Measurements from ENCODE around the gene COLGALT1. TPM values are rescaled to one million over a fixed set of nuclear protein-coding genes. Genes with fewer than 3 reads are reported as not detected.

Gene COLGALT1
- total RNA-seq, 1 donor from 2014 or later, result 29.9 TPM

DNA sequence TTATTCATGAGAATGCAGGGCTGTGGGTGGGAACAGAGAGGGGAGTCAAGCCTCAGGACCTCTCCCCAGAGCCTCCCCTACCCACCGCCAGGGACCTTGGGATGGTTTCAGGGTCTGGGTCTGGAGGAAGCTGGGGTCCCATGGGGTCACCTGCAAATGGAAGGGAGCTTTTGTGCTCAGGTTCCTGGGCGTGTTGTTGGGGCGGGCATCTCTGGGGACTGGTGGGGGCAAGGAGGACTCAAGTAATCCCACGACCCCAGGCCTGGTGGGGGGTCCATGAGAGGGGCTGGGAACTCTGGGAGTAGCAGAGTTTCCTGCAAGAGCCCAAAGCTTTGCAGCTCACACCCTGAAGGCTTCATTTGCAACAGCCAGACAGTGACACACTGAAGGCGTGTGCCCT, 72.5 kb downstream of the COLGALT1 start:
- peak; percentile 10 for DNase-seq
- no peak for ATAC-seq (ENCODE audit: poor library complexity)
- intact Hi-C loops (cut with DNase I), result no loop called here

GRCh38 chr19:17629760-17630159, 74.3 kb downstream of the COLGALT1 start:
- ATAC-seq (ENCODE audit: poor library complexity), result no peak
- no peak for DNase-seq
- intact Hi-C loops (cut with DNase I), result no loop called here

DNA sequence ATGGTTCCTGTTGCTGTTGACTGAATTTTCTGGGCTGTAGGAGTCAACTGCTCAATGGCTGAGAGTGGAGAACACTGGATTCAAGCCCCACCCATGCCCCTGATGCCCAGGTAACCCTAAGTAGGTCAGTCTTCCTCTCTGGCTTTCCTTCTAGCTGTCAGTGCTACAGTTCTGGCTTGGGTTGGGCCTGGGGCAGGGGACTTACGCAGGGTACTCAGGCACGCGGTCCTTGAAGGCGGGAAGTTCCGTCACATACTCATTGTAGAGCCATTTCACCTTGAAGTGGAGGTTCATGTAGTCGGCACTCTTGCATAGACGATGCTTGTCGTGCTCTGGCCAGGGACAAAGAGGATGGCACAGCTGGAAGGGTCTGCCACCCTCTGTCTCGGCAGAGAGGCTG, 77.1 kb downstream of the COLGALT1 start:
- ATAC-seq (ENCODE audit: poor library complexity) (no peak), DNase-seq (peak; percentile 2)
- intact Hi-C loops (cut with DNase I), result no loop called here

Other genes starting within 250 kb of the COLGALT1 start
- 224 TPM for gene MRPL34, start 249.8 kb upstream of the COLGALT1 start, total RNA-seq
- 27.4 TPM for gene DDA1, start 246.1 kb upstream of the COLGALT1 start, total RNA-seq
- 8.3 TPM for gene ANO8, start 220.8 kb upstream of the COLGALT1 start, total RNA-seq
- 9.3 TPM for gene GTPBP3, start 218.1 kb upstream of the COLGALT1 start, total RNA-seq
- 18.1 TPM for gene PLVAP, start 178.3 kb upstream of the COLGALT1 start, total RNA-seq
- gene CCDC194, start 161.5 kb upstream of the COLGALT1 start, total RNA-seq, result not detected
- gene BST2, start 150.0 kb upstream of the COLGALT1 start, total RNA-seq, result 46.5 TPM
- 20.3 TPM for gene MVB12A, start 135.6 kb upstream of the COLGALT1 start, total RNA-seq
- gene TMEM221, start 107.0 kb upstream of the COLGALT1 start, total RNA-seq, result 0.11 TPM
- gene NXNL1, start 94.7 kb upstream of the COLGALT1 start, total RNA-seq, result 0.24 TPM
- gene SLC27A1, start 85.1 kb upstream of the COLGALT1 start, total RNA-seq, result 64.2 TPM
- 19.6 TPM for gene PGLS, start 44.0 kb upstream of the COLGALT1 start, total RNA-seq
- gene UNC13A, start 132.7 kb downstream of the COLGALT1 start, total RNA-seq, result 0.05 TPM
- 25.1 TPM for gene MAP1S, start 163.8 kb downstream of the COLGALT1 start, total RNA-seq
- gene FCHO1, start 195.8 kb downstream of the COLGALT1 start, total RNA-seq, result 0.75 TPM
- not detected for gene B3GNT3, start 239.5 kb downstream of the COLGALT1 start, total RNA-seq

Measured in Right ventricle myocardium superior (tissue), 1 donor.